Tibial nerve (tissue), 4 donors: Measurements from ENCODE around the gene CAMKK1.

ENCODE experiments used
- CTCF ChIP-seq, 5 experiments: fragments of 200-600 bp in 3 of 5; fragments of 450-650 bp in 2 of 5; sonication (generic) in 3 of 5; IDR thresholded peaks; one replicate each; pipeline ENCODE4 v1.5.1; 2016 to 2019; ENCODE audit warnings: antibody characterized with exemption in 5 of 5, mild to moderate bottlenecking in 3 of 5, moderate library complexity in 2 of 5
- EP300 ChIP-seq, 2 donors: sonication (generic); formaldehyde crosslinking; IDR thresholded peaks; one replicate each; pipeline ENCODE4 v1.6.1; 2017; ENCODE audit warnings: antibody characterized with exemption in 2 of 2, mild to moderate bottlenecking in 1 of 2
- POLR2A ChIP-seq, 2 donors: fragments of 450-650 bp; IDR thresholded peaks; one replicate each; pipeline ENCODE4 v1.6.1; 2017; ENCODE audit warnings: antibody characterized with exemption in 2 of 2, mild to moderate bottlenecking in 2 of 2, moderate library complexity in 2 of 2

- no peak for TF ChIP-seq CTCF (IDR thresholded peaks at IDR 0.05)
- TF ChIP-seq POLR2A (IDR thresholded peaks at IDR 0.05): no peak
- TF ChIP-seq EP300 (IDR thresholded peaks at IDR 0.05): no peak
These were observed 11.9 kb downstream of the CAMKK1 start for GRCh38 chr17:3880983-3881382.
